Lung (tissue), 12 donors: Measurements from ENCODE around the gene C4orf51. TPM values are rescaled to one million over a fixed set of nuclear protein-coding genes. Genes with fewer than 3 reads are reported as not detected.

Experiments used
- ATAC-seq: fragments of 200-7000 bp; cut with Tn5 transposase; one replicate; pipeline ENCODE4 v1.9.1; 2020; ENCODE audit warnings: moderate number of reproducible peaks; ENCODE audit not compliant: insufficient read depth, low FRiP score
- DNase-seq, 3 donors: peaks; one replicate each; pipeline ENCODE4 v3.0.0-alpha.2; 2013 to 2017
- H3K27ac ChIP-seq, 2 donors: one replicate each; pipeline ENCODE4 v1.5.1; 2013; ENCODE audit warnings: mild to moderate bottlenecking in 2 of 2, moderate library complexity in 2 of 2, control low read depth in 1 of 2, inconsistent platforms in 1 of 2, low read depth in 1 of 2, low read length in 1 of 2
- H3K27me3 ChIP-seq, 3 donors: one replicate each; pipeline ENCODE4 v1.5.1; 2013; ENCODE audit warnings: low read length in 2 of 3; ENCODE audit not compliant: control insufficient read depth in 3 of 3, insufficient read depth in 3 of 3
- H3K36me3 ChIP-seq, 4 donors: one replicate each; pipeline ENCODE4 v1.5.1; 2013; ENCODE audit warnings: low read length in 4 of 4, mild to moderate bottlenecking in 1 of 4, moderate library complexity in 1 of 4; ENCODE audit not compliant: control insufficient read depth in 4 of 4, insufficient read depth in 4 of 4
- H3K4me1 ChIP-seq, 5 donors: one replicate each; pipeline ENCODE4 v1.5.1; 2013; ENCODE audit warnings: low read length in 5 of 5, mild to moderate bottlenecking in 2 of 5, moderate library complexity in 1 of 5; ENCODE audit not compliant: control insufficient read depth in 5 of 5, insufficient read depth in 5 of 5
- H3K4me3 ChIP-seq: one replicate; pipeline ENCODE4 v1.5.1; 2013; ENCODE audit warnings: mild to moderate bottlenecking, control low read depth, moderate library complexity
- H3K9ac ChIP-seq, 2 donors: one replicate each; pipeline ENCODE4 v1.5.1; 2013; ENCODE audit warnings: low read length in 2 of 2, control low read depth in 1 of 2; ENCODE audit not compliant: insufficient read depth in 1 of 2
- H3K9me3 ChIP-seq, 4 donors: one replicate each; pipeline ENCODE4 v1.5.1; 2013; ENCODE audit warnings: low read length in 3 of 4, mild to moderate bottlenecking in 1 of 4, moderate library complexity in 1 of 4; ENCODE audit not compliant: control insufficient read depth in 4 of 4, insufficient read depth in 3 of 4
- CTCF ChIP-seq: IDR thresholded peaks from 2 replicates; pipeline ENCODE4 v1.5.1; 2012; ENCODE audit warnings: mild to moderate bottlenecking; ENCODE audit errors: control extremely low read depth, extremely low read depth
- WGBS, 2 donors: extraction: QIAGEN DNeasy Blood & Tissue Kit; methylation state at CpG; one replicate each; pipeline ENCODE4 v1.1.7; 2013; 5-methylcytosine and 5-hydroxymethylcytosine counted together
- polyA plus RNA-seq, 2 donors: library from polyadenylated mRNA; stranded (reverse); fragments of 200-250 nt; gene quantifications; one replicate each; pipeline ENCODE4 v1.2.1, GENCODE V29; 2013
- total RNA-seq, 2 donors: library from RNA; depleted of rRNA in 1 of 2; stranded (reverse); fragments of >200 nt in 1 of 2; gene quantifications; one replicate each; pipeline ENCODE4 v1.2.1, GENCODE V29; 2014 to 2021
- donor health status: control.
- donor health status: control.
- donor health status: Bipolar disorder and iron deficiency.
- donor health status: healthy.
- donor health status: DM: yes; HTN: yes; CAD: no.

C4orf51 gene
- total and polyA plus RNA-seq, 4 donors: not detected

- Histone ChIP-seq H3K4me3 (no peak overlapping the region), H3K36me3 (no peaks in the 10 kb centered on the region), H3K4me1 (peaks cover 0 to 6% (median 0%) of the 10 kb centered on the region in 5 donors), H3K9ac (no peak overlapping the region), H3K27ac (no peak overlapping the region), H3K27me3 (no peaks in the 10 kb centered on the region), H3K9me3 (no peaks in the 10 kb centered on the region)
- no peak for DNase-seq
- no peak for ATAC-seq
- no peak for TF ChIP-seq CTCF
These were observed 9.5 kb upstream of the C4orf51 start for GRCh38 chr4:145670422-145670821.

- Histone ChIP-seq H3K4me1 (peaks cover 0 to 11% (median 3%) of the 10 kb centered on the region in 5 donors), H3K27ac (peak overlapping the region; percentile 64 to 77), H3K9ac (no peak overlapping the region), H3K27me3 (no peaks in the 10 kb centered on the region), H3K9me3 (no peaks in the 10 kb centered on the region), H3K36me3 (no peaks in the 10 kb centered on the region), H3K4me3 (no peak overlapping the region)
- TF ChIP-seq CTCF: no peak
- DNase-seq (peak; percentile 32 to 68 (median 47)), ATAC-seq (peak; percentile 84)
- 48 to 81% methylated on average over 1 of the region's 1 CpG for WGBS, 2 donors
These were observed 426 bp upstream of the C4orf51 start for GRCh38 chr4:145679520-145679919.

GRCh38 chr4:145680902-145681301 is 956 bp downstream of the C4orf51 start:
- TF ChIP-seq CTCF: no peak
- DNase-seq: peak in 2 of 3 donors; percentile 31 to 41
- 63 to 88% methylated on average over 1 of the region's 1 CpG for WGBS, 2 donors

GRCh38 chr4:145681518-145681917 is 1.6 kb downstream of the C4orf51 start:
- no peak for DNase-seq
- Histone ChIP-seq H3K9ac (no peak overlapping the region), H3K27ac (no peak overlapping the region), H3K9me3 (no peaks in the 10 kb centered on the region), H3K4me3 (no peak overlapping the region), H3K4me1 (peaks cover 0 to 11% (median 3%) of the 10 kb centered on the region in 5 donors), H3K36me3 (no peaks in the 10 kb centered on the region), H3K27me3 (no peaks in the 10 kb centered on the region)
- TF ChIP-seq CTCF: no peak
- ATAC-seq: no peak

More at GRCh38 chr4:145680902-145681301, 956 bp downstream of the C4orf51 start:
- peak overlapping the region in 1 of 2 donors; percentile 67 for H3K27ac ChIP-seq
- H3K36me3 ChIP-seq: no peaks in the 10 kb centered on the region
- no peaks in the 10 kb centered on the region for H3K27me3 ChIP-seq
- H3K9ac ChIP-seq: no peak overlapping the region
- no peaks in the 10 kb centered on the region for H3K9me3 ChIP-seq
- no peak overlapping the region for H3K4me3 ChIP-seq
- ATAC-seq: no peak
- peaks cover 0 to 11% (median 3%) of the 10 kb centered on the region in 5 donors for H3K4me1 ChIP-seq
